ENCODE data around the gene FBXO47. TPM values are rescaled to one million over a fixed set of nuclear protein-coding genes. Genes with fewer than 3 reads are reported as not detected.

The FBXO47 gene
- total and polyA plus RNA-seq, 4 donors = not detected

DNA sequence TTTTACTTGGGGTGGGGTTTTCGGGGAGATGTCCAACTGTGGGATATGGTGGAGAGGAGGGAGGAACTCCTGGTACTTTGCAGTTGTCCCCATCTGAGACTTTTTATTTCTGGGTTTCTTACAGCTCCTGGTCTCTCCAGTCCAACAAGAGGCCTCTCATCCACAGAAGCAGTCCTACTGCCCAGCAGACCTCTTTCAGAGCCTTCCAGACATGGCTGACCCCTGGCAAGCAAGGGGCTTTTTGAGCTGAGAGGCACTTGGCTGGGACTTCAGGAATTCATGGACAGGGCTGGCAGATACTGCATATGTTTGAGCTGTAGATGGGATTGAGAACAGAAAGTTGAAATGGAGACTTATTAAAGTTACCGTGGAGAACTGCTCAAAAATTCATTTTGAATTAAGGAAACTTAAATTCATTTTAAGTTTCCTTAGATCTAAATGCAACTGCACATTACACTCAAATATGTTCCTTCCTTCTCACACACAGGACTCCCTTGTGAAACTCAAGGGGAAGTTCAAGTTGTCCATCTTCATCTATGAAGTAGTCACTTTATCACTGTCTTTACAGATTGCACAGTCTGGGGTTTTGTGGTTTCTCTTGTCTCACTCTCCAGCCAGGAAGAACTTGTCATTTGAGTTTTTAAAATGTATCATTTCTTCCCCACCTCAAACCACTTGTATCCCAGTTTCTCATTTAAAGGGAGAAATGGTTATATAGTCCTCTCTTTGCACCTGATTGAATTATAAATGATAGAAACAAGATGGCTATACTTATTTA is 40.7 kb downstream of the FBXO47 start:
- Histone ChIP-seq H3K36me3 (ENCODE audit: control insufficient read depth, insufficient read depth, low read length) (no peaks in the 10 kb centered on the region), H3K27me3 (ENCODE audit: control insufficient read depth, insufficient read depth, low read length) (no peaks in the 10 kb centered on the region), H3K4me3 (ENCODE audit: low read depth, low read length) (peak overlapping the region; percentile 54), H3K9me3 (ENCODE audit: control insufficient read depth, insufficient read depth, low read length) (no peaks in the 10 kb centered on the region), H3K27ac (ENCODE audit: low read depth, low read length) (peak overlapping the region; percentile 84), H3K4me1 (ENCODE audit: control insufficient read depth, insufficient read depth, low read length) (peaks cover 33% of the 10 kb centered on the region)
- DNase-seq (ENCODE audit: low read depth in 4 of 6, low spot score in 6 of 6) = peak in 5 of 6 donors; percentile 10 to 79 (median 39)
- no CpG with 5 or more reads among the region's 2 CpGs for WGBS (ENCODE audit: insufficient coverage)

DNA sequence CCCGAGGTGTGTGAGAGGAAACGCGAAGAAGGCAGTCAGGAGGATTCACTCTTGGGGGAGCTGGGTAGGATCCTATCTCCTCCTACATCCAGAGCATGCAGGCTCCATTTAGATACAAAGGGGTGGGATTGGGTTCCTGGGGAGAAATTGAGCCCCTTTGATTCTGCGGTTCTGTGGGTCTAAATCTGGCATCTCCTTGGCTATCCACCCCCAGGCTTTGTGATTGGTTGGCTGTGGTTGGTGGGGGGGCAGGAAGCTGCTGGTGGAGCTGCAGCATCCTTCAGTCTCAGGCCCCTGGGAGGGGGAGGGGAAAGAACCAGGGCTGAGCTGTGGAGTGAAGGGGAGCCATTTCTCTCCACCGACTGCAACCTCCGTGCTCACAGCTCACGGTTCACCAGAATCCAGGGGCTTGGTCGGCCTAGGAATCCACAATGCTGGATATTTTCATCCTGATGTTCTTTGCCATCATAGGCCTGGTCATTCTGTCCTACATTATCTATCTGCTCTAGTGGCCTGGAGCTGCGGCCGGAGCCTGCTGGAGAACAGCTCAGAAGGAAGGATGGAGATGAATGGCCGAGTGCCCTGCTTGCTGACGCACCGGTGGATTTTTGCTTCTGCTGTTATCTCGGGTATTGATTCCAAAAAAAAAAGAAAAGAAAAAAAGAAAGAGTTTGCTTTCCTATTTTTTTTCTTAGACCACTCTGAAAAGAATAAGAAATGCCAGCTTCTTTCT is 41.8 kb downstream of the FBXO47 start, which contains the start of gene LASP1NB:
Gene LASP1NB (plus strand): TSS at position 352 of the 733 bp plus-strand sequence.
- H3K9me3 ChIP-seq (ENCODE audit: control insufficient read depth, insufficient read depth, low read length) = no peaks in the 10 kb centered on the region
- peaks cover 33% of the 10 kb centered on the region for H3K4me1 ChIP-seq (ENCODE audit: control insufficient read depth, insufficient read depth, low read length)
- peak; percentile 74 to 99 (median 84) for DNase-seq (ENCODE audit: low read depth in 4 of 6, low spot score in 6 of 6)
- peaks cover 6% of the 10 kb centered on the region for H3K36me3 ChIP-seq (ENCODE audit: control insufficient read depth, insufficient read depth, low read length)
- H3K27ac ChIP-seq (ENCODE audit: low read depth, low read length) = peak within 1 kb of the TSS; percentile 84
- 10% methylated on average over 2 of the region's 14 CpGs for WGBS (ENCODE audit: insufficient coverage)
- H3K27me3 ChIP-seq (ENCODE audit: control insufficient read depth, insufficient read depth, low read length) = no peaks in the 10 kb centered on the region
- peak within 1 kb of the TSS; percentile 54 for H3K4me3 ChIP-seq (ENCODE audit: low read depth, low read length)

DNA sequence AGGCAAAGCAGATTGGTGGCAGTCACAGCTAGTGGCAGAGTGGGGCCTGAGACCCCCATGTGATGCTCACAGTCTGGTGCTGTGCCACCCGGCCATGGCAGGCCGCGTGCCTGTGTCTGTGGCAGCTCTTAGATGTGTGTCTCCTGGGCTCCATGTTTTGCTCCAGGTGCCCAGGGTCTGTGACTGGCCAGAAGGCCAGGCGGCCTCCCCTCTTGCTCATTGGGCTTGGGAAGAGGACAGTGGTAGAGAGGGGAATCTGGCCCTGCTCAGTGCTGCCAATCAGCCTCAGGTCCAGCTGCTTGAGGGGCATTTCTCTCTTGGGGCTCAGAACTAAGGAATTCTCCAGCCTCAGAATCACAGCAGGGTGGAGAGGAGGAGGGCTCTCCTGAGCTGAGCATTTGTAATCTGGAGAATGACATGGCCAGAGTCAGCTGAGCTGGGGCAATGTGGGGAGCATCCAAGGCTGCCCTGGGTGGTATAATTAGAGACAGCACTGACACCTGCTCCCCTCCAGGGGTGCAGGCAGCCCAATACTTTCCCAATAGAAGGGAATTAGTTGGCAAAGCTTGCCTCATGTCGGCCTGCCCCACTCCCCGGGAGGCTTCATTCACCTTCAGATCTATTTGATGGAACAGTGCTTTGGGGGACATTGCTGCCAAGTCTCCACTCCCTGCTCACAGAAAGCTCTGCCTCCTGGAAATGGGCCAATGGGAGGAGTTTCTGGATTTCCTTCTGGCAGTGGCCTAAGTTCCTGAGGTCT is 44.5 kb downstream of the FBXO47 start:
- H3K4me3 ChIP-seq (ENCODE audit: low read depth, low read length) = no peak overlapping the region
- H3K27me3 ChIP-seq (ENCODE audit: control insufficient read depth, insufficient read depth, low read length) = no peaks in the 10 kb centered on the region
- no peaks in the 10 kb centered on the region for H3K9me3 ChIP-seq (ENCODE audit: control insufficient read depth, insufficient read depth, low read length)
- peak in 5 of 6 donors; percentile 65 to 94 (median 81) for DNase-seq (ENCODE audit: low read depth in 4 of 6, low spot score in 6 of 6)
- 29% methylated on average over 6 of the region's 6 CpGs for WGBS (ENCODE audit: insufficient coverage)
- H3K4me1 ChIP-seq (ENCODE audit: control insufficient read depth, insufficient read depth, low read length) = peaks cover 33% of the 10 kb centered on the region
- peak overlapping the region; percentile 71 for H3K27ac ChIP-seq (ENCODE audit: low read depth, low read length)
- H3K36me3 ChIP-seq (ENCODE audit: control insufficient read depth, insufficient read depth, low read length) = peaks cover 31% of the 10 kb centered on the region

DNA sequence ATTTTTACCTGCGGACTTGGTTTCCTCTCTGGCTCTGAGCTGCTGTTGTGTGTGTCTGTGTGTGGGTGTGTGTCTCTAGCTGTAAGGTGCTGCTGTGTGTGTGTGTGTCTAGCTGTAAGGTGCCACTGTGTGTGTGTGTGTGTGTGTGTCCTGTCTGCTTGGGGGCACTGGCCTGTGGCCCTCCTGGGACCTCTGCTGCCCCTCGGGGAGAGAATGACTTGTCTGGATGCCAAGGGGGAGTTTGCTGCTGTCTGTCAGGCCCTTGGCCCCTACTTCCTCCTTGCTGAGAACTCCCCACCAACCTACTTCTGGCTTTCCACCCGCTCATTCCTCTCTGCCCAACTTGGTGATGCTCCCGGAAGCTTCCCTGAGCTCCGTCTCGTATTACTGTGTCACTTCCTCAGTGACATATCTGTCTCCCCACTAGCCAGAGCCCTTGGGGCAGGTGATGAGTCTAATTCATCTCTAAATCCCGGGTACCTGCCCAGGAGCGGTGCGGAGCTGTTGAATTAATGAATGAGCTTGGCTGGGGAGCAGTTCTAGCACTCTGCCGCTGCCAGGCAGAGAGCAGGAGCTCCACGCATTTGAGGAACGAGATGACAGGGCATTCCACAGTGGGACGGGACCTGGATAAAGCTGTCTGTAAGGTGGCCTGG is 45.3 kb downstream of the FBXO47 start:
- Histone ChIP-seq H3K9me3 (ENCODE audit: control insufficient read depth, insufficient read depth, low read length) (no peaks in the 10 kb centered on the region), H3K27me3 (ENCODE audit: control insufficient read depth, insufficient read depth, low read length) (no peaks in the 10 kb centered on the region), H3K36me3 (ENCODE audit: control insufficient read depth, insufficient read depth, low read length) (peaks cover 36% of the 10 kb centered on the region), H3K4me3 (ENCODE audit: low read depth, low read length) (no peak overlapping the region), H3K27ac (ENCODE audit: low read depth, low read length) (no peak overlapping the region), H3K4me1 (ENCODE audit: control insufficient read depth, insufficient read depth, low read length) (peaks cover 33% of the 10 kb centered on the region)
- WGBS (ENCODE audit: insufficient coverage) = 74% methylated on average over 11 of the region's 13 CpGs
- peak in 1 of 6 donors; percentile 8 for DNase-seq (ENCODE audit: low read depth in 4 of 6, low spot score in 6 of 6)

DNA sequence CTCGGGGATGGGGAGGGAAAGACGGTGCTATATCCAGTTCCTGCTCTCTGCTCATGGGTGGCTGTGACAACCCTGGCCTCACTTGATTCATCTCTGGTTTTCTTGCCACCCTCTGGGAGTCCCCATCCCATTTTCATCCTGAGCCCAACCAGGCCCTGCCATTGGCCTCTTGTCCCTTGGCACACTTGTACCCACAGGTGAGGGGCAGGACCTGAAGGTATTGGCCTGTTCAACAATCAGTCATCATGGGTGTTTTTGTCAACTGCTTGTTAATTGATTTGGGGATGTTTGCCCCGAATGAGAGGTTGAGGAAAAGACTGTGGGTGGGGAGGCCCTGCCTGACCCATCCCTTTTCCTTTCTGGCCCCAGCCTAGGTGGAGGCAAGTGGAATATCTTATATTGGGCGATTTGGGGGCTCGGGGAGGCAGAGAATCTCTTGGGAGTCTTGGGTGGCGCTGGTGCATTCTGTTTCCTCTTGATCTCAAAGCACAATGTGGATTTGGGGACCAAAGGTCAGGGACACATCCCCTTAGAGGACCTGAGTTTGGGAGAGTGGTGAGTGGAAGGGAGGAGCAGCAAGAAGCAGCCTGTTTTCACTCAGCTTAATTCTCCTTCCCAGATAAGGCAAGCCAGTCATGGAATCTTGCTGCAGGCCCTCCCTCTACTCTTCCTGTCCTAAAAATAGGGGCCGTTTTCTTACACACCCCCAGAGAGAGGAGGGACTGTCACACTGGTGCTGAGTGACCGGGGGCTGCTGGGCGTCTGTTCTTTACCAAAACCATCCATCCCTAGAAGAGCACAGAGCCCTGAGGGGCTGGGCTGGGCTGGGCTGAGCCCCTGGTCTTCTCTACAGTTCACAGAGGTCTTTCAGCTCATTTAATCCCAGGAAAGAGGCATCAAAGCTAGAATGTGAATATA is 46.6 kb downstream of the FBXO47 start:
- H3K9me3 ChIP-seq (ENCODE audit: control insufficient read depth, insufficient read depth, low read length) = no peaks in the 10 kb centered on the region
- peaks cover 29% of the 10 kb centered on the region for H3K4me1 ChIP-seq (ENCODE audit: control insufficient read depth, insufficient read depth, low read length)
- H3K27me3 ChIP-seq (ENCODE audit: control insufficient read depth, insufficient read depth, low read length) = no peaks in the 10 kb centered on the region
- 89% methylated on average over 3 of the region's 9 CpGs for WGBS (ENCODE audit: insufficient coverage)
- H3K4me3 ChIP-seq (ENCODE audit: low read depth, low read length) = no peak overlapping the region
- H3K36me3 ChIP-seq (ENCODE audit: control insufficient read depth, insufficient read depth, low read length) = peaks cover 48% of the 10 kb centered on the region
- H3K27ac ChIP-seq (ENCODE audit: low read depth, low read length) = no peak overlapping the region
- DNase-seq (ENCODE audit: low read depth in 4 of 6, low spot score in 6 of 6) = no peak

DNA sequence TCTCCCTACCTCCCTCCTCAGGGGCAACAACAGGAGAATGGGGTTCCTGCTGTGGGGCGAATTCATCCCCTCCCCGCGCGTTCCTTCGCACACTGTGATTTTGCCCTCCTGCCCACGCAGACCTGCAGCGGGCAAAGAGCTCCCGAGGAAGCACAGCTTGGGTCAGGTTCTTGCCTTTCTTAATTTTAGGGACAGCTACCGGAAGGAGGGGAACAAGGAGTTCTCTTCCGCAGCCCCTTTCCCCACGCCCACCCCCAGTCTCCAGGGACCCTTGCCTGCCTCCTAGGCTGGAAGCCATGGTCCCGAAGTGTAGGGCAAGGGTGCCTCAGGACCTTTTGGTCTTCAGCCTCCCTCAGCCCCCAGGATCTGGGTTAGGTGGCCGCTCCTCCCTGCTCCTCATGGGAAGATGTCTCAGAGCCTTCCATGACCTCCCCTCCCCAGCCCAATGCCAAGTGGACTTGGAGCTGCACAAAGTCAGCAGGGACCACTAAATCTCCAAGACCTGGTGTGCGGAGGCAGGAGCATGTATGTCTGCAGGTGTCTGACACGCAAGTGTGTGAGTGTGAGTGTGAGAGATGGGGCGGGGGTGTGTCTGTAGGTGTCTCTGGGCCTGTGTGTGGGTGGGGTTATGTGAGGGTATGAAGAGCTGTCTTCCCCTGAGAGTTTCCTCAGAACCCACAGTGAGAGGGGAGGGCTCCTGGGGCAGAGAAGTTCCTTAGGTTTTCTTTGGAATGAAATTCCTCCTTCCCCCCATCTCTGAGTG is 47.7 kb downstream of the FBXO47 start:
- Histone ChIP-seq H3K4me1 (ENCODE audit: control insufficient read depth, insufficient read depth, low read length) (peaks cover 19% of the 10 kb centered on the region), H3K36me3 (ENCODE audit: control insufficient read depth, insufficient read depth, low read length) (peaks cover 59% of the 10 kb centered on the region), H3K4me3 (ENCODE audit: low read depth, low read length) (no peak overlapping the region), H3K27ac (ENCODE audit: low read depth, low read length) (no peak overlapping the region), H3K27me3 (ENCODE audit: control insufficient read depth, insufficient read depth, low read length) (no peaks in the 10 kb centered on the region), H3K9me3 (ENCODE audit: control insufficient read depth, insufficient read depth, low read length) (no peaks in the 10 kb centered on the region)
- no peak for DNase-seq (ENCODE audit: low read depth in 4 of 6, low spot score in 6 of 6)
- 96% methylated on average over 14 of the region's 16 CpGs for WGBS (ENCODE audit: insufficient coverage)

DNA sequence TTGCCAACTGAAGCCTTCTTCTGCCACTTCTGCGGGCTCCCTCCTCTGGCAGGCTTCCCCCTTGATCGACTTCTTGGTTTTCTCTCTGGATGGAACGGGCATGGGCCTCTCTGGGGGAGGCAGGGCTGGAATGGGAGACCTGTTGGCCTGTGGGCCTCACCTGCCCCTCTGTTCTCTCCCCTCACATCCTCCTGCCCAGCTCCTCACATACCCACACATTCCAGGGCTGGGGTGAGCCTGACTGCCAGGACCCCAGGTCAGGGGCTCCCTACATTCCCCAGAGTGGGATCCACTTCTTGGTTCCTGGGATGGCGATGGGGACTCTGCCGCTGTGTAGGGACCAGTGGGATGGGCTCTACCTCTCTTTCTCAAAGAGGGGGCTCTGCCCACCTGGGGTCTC is 48.3 kb downstream of the FBXO47 start:
- 96% methylated on average over 4 of the region's 5 CpGs for WGBS (ENCODE audit: insufficient coverage)
- H3K36me3 ChIP-seq (ENCODE audit: control insufficient read depth, insufficient read depth, low read length) = peaks cover 65% of the 10 kb centered on the region

More for the DNA sequence above, 48.3 kb downstream of the FBXO47 start:
- no peak for DNase-seq (ENCODE audit: low read depth in 4 of 6, low spot score in 6 of 6)
- Histone ChIP-seq H3K4me1 (ENCODE audit: control insufficient read depth, insufficient read depth, low read length) (peaks cover 19% of the 10 kb centered on the region), H3K4me3 (ENCODE audit: low read depth, low read length) (no peak overlapping the region), H3K27ac (ENCODE audit: low read depth, low read length) (no peak overlapping the region), H3K27me3 (ENCODE audit: control insufficient read depth, insufficient read depth, low read length) (no peaks in the 10 kb centered on the region), H3K9me3 (ENCODE audit: control insufficient read depth, insufficient read depth, low read length) (no peaks in the 10 kb centered on the region)
